Colonic mucosa (tissue), 4 donors: ENCODE results near the gene LDHD. TPM values are rescaled to one million over a fixed set of nuclear protein-coding genes. Genes with fewer than 3 reads are reported as not detected.

Experiments
- DNase-seq: peaks from one replicate; pipeline ENCODE4 v3.0.0-alpha.2; 2020
- H3K27ac ChIP-seq: fragments of 200-600 bp; one replicate; pipeline ENCODE4 v1.8.0; 2021
- H3K27me3 ChIP-seq: fragments of 200-600 bp; one replicate; pipeline ENCODE4 v1.8.0; 2021
- H3K36me3 ChIP-seq: fragments of 200-600 bp; one replicate; pipeline ENCODE4 v1.8.0; 2021
- H3K4me1 ChIP-seq: fragments of 200-600 bp; one replicate; pipeline ENCODE4 v1.8.0; 2021; ENCODE audit warnings: mild to moderate bottlenecking
- H3K4me3 ChIP-seq: fragments of 200-600 bp; one replicate; pipeline ENCODE4 v1.8.0; 2021
- H3K9ac ChIP-seq, 2 donors: one replicate each; pipeline ENCODE4 v1.7.0; 2013; ENCODE audit warnings: control low read depth in 2 of 2, low read depth in 2 of 2, low read length in 2 of 2
- H3K9me3 ChIP-seq: fragments of 200-600 bp; one replicate; pipeline ENCODE4 v1.8.0; 2021
- intact Hi-C: fragments of 100-400 bp; cut with DNase I; formaldehyde crosslinking; loops from one replicate; pipeline ENCODE4 v1.14.1; 2022
- total RNA-seq, 2 donors: library from RNA; stranded (reverse); fragmentation: NEBNext Ultra II Directional in 1 of 2; extraction: Animal tissue kit (Norgen Biotek cat#: 25700) in 1 of 2; gene quantifications; one replicate each; pipeline ENCODE4 v1.2.1, GENCODE V29; 2021
- TF ChIP-seq, protein P1 (sequence below): fragments of 200-600 bp; IDR thresholded peaks from one replicate; pipeline ENCODE4 v1.8.0; 2022; ENCODE audit warnings: antibody characterized with exemption, mild to moderate bottlenecking
- donor health status: healthy.
- donor health status: DM: no; HTN: no; CAD: no.
- donor health status: DM: no; HTN: no; CAD: no.

Gene LDHD
- total RNA-seq, 2 donors from 2014 or later = 31.4 to 105 TPM

DNA sequence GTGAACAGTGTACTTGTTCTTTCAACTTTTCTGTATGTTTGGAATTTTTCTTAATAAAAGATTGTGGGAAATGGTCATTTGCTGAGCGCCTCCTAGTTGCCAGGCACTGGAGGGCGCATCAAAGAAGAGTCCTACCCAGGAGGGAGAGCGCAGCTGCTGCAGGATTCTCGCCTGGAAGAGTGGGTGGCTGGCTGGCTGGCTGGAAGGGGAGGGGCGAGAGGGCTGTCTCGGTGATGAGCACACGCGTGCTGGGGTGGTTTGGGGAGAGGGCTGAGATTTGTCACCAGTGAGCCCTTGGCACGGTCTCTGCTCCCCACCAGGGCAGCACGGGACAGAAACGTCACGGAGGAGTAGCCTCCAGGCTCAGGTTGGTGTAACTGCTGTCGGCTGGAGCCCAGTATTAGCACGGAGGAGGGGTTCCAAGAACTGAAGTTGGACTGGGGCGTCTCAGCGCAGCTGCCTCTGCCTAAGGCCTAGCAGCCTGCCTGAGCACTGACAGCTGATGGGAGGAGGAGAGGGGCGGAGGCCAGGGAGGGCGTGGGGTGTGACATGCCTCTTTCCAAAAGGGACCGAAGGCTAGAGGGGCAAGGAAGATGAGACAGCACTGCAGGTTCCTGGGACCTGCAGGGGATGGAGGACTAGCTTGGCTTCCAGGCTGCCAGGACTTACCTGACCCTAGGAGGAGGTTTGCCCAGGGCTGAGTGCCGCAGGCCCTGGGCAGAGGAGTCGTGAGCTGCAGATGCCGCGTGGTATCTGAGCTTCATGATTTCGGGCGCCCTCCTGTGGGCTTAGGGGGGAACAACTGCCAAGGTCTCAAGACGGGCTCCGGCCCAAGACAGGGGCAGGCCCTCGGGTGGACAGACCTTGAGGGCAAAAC, 5.7 kb downstream of the LDHD start:
- H3K9ac ChIP-seq = peak overlapping the region in 1 of 2 donors; percentile 56
- H3K27ac ChIP-seq = peak overlapping the region; percentile 59
- peak; percentile 95 for DNase-seq
- H3K9me3 ChIP-seq = no peaks in the 10 kb centered on the region
- H3K27me3 ChIP-seq = no peaks in the 10 kb centered on the region
- H3K36me3 ChIP-seq = no peaks in the 10 kb centered on the region
- H3K4me1 ChIP-seq = peaks cover 22% of the 10 kb centered on the region
- TF ChIP-seq, protein P1, sequence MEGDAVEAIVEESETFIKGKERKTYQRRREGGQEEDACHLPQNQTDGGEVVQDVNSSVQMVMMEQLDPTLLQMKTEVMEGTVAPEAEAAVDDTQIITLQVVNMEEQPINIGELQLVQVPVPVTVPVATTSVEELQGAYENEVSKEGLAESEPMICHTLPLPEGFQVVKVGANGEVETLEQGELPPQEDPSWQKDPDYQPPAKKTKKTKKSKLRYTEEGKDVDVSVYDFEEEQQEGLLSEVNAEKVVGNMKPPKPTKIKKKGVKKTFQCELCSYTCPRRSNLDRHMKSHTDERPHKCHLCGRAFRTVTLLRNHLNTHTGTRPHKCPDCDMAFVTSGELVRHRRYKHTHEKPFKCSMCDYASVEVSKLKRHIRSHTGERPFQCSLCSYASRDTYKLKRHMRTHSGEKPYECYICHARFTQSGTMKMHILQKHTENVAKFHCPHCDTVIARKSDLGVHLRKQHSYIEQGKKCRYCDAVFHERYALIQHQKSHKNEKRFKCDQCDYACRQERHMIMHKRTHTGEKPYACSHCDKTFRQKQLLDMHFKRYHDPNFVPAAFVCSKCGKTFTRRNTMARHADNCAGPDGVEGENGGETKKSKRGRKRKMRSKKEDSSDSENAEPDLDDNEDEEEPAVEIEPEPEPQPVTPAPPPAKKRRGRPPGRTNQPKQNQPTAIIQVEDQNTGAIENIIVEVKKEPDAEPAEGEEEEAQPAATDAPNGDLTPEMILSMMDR = peak; percentile 91
- intact Hi-C loops = loop anchor here (2.0 kb wide), 1 partner anchor 112 kb away; the partner anchor contains the start of gene ZNRF1
- no peak overlapping the region for H3K4me3 ChIP-seq

DNA sequence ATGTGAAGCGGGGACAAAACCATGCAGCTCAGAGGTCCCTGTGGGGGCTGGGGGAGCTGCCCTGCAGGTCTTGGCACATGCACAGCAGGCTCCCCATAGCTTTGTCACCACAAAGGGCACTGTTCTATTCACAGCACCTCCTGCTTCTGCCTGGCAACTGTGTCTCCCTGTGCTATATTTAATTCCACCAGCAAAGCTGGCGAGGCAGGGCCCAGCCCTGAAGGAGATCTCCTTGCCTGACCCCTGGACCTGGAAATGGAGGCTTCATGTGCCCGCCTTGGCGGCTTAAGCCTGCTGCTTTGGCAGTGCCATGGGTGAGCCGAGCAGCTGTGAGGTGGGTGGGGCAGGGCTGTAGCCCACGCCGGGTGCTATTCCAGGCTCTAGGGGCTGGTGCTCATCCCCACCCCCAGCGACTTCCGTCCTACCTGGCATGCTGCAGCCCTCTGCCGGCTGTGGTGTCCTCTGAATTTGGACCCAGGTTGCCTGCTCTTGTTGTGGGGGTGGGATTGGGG, 6.8 kb downstream of the LDHD start:
- Histone ChIP-seq H3K36me3 (no peaks in the 10 kb centered on the region), H3K4me1 (peaks cover 26% of the 10 kb centered on the region), H3K27ac (peak overlapping the region; percentile 59), H3K9me3 (no peaks in the 10 kb centered on the region), H3K4me3 (no peak overlapping the region), H3K27me3 (no peaks in the 10 kb centered on the region), H3K9ac (peak overlapping the region; percentile 47 to 56)
- peak; percentile 75 for DNase-seq
- TF ChIP-seq, protein P1 = no peak
- intact Hi-C loops = loop anchor here (2.0 kb wide), 1 partner anchor 111 kb away; the partner anchor contains the start of gene ZNRF1

DNA sequence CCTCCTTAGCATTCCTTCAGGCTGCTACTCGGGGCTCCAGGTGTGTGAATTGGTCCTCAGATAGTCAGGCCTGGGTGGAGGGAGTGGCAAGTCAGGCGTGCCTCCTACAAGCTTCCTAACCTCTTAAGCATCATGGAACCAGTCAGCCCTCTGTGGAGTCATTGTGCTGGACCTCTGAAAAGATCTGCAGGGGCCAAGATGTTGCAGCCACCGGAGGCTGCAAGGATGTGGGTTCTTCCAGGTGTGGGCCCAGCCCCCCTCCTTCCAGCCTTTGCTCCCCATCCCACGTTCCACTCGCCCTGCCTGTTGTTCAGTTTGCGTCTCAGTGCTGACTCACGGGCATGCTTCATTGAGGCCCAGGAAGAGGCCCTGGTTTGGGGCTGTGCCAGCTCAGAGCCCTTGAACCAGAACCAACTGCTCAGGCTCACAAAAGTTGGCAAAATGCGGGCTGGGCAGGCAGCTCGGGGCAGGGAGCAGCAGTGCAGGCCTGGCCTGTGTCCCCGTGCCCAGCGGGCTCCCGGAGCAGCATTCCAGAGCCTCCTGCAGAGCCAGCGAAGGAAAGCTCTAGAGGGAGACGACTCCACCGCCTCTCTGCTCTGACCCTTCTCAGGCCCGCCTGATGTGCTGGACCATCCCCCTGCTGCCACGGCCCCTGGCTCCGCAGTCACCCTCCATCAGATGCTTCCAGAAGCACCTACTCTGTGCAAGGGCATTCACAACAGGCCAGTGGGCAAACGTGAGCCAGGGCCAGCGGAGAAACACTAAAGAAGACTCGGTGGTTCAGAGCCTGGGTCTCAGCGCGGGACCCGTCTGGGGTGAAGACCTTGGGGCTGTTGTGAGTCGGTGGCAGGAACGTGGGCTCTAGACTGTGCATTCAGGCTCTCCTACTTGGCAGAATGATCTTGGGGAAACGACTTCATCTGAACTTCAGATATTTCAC, 7.5 kb downstream of the LDHD start:
- no peak overlapping the region for H3K4me3 ChIP-seq
- intact Hi-C loops = no loop called here

DNA sequence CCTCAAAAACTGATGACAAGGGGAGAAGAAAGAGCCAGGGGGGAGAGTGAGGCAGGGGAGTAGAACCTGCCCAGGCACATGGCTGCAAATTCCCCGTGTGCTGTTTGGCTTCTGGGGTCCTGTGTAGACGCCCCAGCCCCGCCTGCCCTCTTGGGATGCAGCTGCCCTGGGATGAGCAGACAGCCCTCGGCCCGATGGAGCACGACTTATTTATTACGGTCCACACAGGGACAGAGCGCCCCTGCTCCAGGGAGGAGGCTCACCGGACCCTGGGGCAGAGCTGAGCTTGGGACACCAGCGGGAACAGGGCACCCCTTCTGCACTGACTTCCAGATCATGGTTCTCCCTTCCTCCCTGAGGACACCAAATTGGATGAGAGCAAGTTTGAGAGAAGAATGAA, 9.1 kb downstream of the LDHD start:
- Histone ChIP-seq H3K27me3 (no peaks in the 10 kb centered on the region), H3K36me3 (no peaks in the 10 kb centered on the region), H3K27ac (no peak overlapping the region), H3K9ac (no peak overlapping the region), H3K4me3 (no peak overlapping the region), H3K4me1 (peaks cover 26% of the 10 kb centered on the region), H3K9me3 (no peaks in the 10 kb centered on the region)
- no peak for DNase-seq
- TF ChIP-seq, protein P1 = no peak
- intact Hi-C loops = no loop called here

More for the DNA sequence above, 7.5 kb downstream of the LDHD start:
- TF ChIP-seq, protein P1 = no peak
- peak overlapping the region; percentile 47 to 56 for H3K9ac ChIP-seq
- peak overlapping the region; percentile 59 for H3K27ac ChIP-seq
- no peaks in the 10 kb centered on the region for H3K36me3 ChIP-seq
- no peaks in the 10 kb centered on the region for H3K27me3 ChIP-seq
- peak; percentile 77 for DNase-seq
- H3K9me3 ChIP-seq = no peaks in the 10 kb centered on the region
- H3K4me1 ChIP-seq = peaks cover 26% of the 10 kb centered on the region
